Kidney (tissue), 14 donors: ENCODE results near the gene TVP23C. TPM values are rescaled to one million over a fixed set of nuclear protein-coding genes. Genes with fewer than 3 reads are reported as not detected.

Source experiments
- DNase-seq, 5 donors: peaks; one replicate each; pipeline ENCODE4 v3.0.0-alpha.2; 2013 to 2020
- FAIRE-seq: peaks from 2 replicates; lab custom pipeline; 2012; peaks lifted over from hg19 to GRCh38; lab: Jason Lieb, UNC
- H3K27ac ChIP-seq, 2 donors: one replicate each; pipeline ENCODE4 v1.7.0; 2013; ENCODE audit warnings: low read depth in 2 of 2, low read length in 2 of 2, inconsistent platforms in 1 of 2
- H3K27me3 ChIP-seq: one replicate; pipeline ENCODE4 v1.7.1; 2013; ENCODE audit warnings: low read length, inconsistent platforms; ENCODE audit not compliant: control insufficient read depth, insufficient read depth
- H3K36me3 ChIP-seq, 3 donors: one replicate each; pipeline versions ENCODE4 v1.7.0 to v1.7.1; 2013; ENCODE audit warnings: low read length in 3 of 3, control low read depth in 1 of 3, inconsistent platforms in 1 of 3; ENCODE audit not compliant: insufficient read depth in 3 of 3, control insufficient read depth in 2 of 3
- H3K4me1 ChIP-seq, 3 donors: one replicate each; pipeline versions ENCODE4 v1.7.0 to v1.7.1; 2013; ENCODE audit warnings: low read length in 3 of 3, inconsistent platforms in 1 of 3, low read depth in 1 of 3; ENCODE audit not compliant: control insufficient read depth in 2 of 3, insufficient read depth in 2 of 3
- H3K4me3 ChIP-seq, 3 donors: one replicate each; pipeline versions ENCODE4 v1.7.0 to v1.8.1; 2013; ENCODE audit warnings: low read length in 3 of 3, control low read depth in 1 of 3, inconsistent platforms in 1 of 3
- H3K9ac ChIP-seq, 3 donors: one replicate each; pipeline versions ENCODE4 v1.7.0 to v1.7.1; 2013; ENCODE audit warnings: low read length in 3 of 3, control low read depth in 1 of 3, inconsistent platforms in 1 of 3
- H3K9me3 ChIP-seq, 3 donors: one replicate each; pipeline versions ENCODE4 v1.7.0 to v1.7.1; 2013; ENCODE audit warnings: low read length in 3 of 3, control low read depth in 1 of 3, inconsistent platforms in 1 of 3; ENCODE audit not compliant: control insufficient read depth in 2 of 3, insufficient read depth in 1 of 3
- intact Hi-C: fragments of 100-400 bp; cut with DNase I; formaldehyde crosslinking; loops from one replicate; pipeline ENCODE4 v1.11.1; 2022
- polyA plus RNA-seq: library from polyadenylated mRNA; stranded (reverse); fragments of 350-450 nt; fragmentation: Illumina TruSeq; extraction: RNeasy Lipid Tissue Mini Kit (QIAGEN cat#74804); gene quantifications from one replicate; pipeline ENCODE4 v1.2.3, GENCODE V29; 2014; ENCODE audit warnings: low read depth, low replicate concordance; ENCODE audit not compliant: insufficient read depth
- total RNA-seq: library from RNA; stranded (reverse); fragmentation: NEBNext Ultra II Directional; extraction: Animal tissue kit (Norgen Biotek cat#: 25700); gene quantifications from one replicate; pipeline ENCODE4 v1.2.1, GENCODE V29; 2021
- TF ChIP-seq, protein P1 (sequence below): IDR thresholded peaks from 3 replicates; pipeline ENCODE4 v1.5.1; 2012; ENCODE audit warnings: mild to moderate bottlenecking, moderate library complexity, borderline replicate concordance; ENCODE audit not compliant: insufficient read depth; ENCODE audit errors: extremely low read depth
- donor health status: control.
- donor health status: control.
- donor health status: control.
- donor health status: control.
- donor health status: control.
- donor health status: DM: yes; HTN: yes; CAD: no.
- donor health status: Normal renal cell carcinoma (clear cell type).

Gene TVP23C
- total and polyA plus RNA-seq, 2 donors from 2014 or later, result 2.6 to 19.0 TPM

DNA sequence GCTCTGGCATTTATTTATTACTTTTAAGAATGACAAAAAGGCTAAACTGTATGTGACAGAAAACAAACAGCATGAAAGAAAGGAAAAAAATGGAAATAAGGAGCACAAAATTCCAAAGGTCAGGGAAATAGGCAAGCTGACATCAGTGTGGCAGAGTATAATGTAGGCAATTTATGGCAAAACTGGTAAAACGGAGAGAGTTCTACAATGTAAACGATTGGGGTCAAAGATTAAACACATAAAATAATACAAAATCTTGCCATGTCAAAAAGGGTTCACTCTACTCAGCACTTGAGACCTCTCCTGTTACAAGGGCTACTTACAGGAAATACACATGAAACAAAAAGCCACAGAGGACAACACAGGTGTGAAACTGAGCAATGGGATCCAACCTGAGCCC, 48.8 kb downstream of the TVP23C start:
- peaks cover 0 to 3% (median 2%) of the 10 kb centered on the region in 3 donors for H3K36me3 ChIP-seq
- no peak overlapping the region for H3K27ac ChIP-seq
- no peaks in the 10 kb centered on the region for H3K9me3 ChIP-seq
- H3K27me3 ChIP-seq, result no peaks in the 10 kb centered on the region
- TF ChIP-seq, protein P1, sequence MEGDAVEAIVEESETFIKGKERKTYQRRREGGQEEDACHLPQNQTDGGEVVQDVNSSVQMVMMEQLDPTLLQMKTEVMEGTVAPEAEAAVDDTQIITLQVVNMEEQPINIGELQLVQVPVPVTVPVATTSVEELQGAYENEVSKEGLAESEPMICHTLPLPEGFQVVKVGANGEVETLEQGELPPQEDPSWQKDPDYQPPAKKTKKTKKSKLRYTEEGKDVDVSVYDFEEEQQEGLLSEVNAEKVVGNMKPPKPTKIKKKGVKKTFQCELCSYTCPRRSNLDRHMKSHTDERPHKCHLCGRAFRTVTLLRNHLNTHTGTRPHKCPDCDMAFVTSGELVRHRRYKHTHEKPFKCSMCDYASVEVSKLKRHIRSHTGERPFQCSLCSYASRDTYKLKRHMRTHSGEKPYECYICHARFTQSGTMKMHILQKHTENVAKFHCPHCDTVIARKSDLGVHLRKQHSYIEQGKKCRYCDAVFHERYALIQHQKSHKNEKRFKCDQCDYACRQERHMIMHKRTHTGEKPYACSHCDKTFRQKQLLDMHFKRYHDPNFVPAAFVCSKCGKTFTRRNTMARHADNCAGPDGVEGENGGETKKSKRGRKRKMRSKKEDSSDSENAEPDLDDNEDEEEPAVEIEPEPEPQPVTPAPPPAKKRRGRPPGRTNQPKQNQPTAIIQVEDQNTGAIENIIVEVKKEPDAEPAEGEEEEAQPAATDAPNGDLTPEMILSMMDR, result no peak
- intact Hi-C loops, result no loop called here
- no peak overlapping the region for H3K9ac ChIP-seq
- FAIRE-seq, result no peak
- no peak for DNase-seq
- H3K4me1 ChIP-seq, result no peaks in the 10 kb centered on the region
- H3K4me3 ChIP-seq, result no peak overlapping the region

- intact Hi-C loops, result no loop called here
- no peak overlapping the region for H3K9ac ChIP-seq
- peaks cover 0 to 3% (median 2%) of the 10 kb centered on the region in 3 donors for H3K36me3 ChIP-seq
- H3K4me1 ChIP-seq, result no peaks in the 10 kb centered on the region
- TF ChIP-seq, protein P1, result no peak
- DNase-seq (peak in 1 of 5 donors; percentile 19), FAIRE-seq (no peak)
- H3K27ac ChIP-seq, result no peak overlapping the region
- H3K9me3 ChIP-seq, result no peaks in the 10 kb centered on the region
- H3K4me3 ChIP-seq, result no peak overlapping the region
- H3K27me3 ChIP-seq, result no peaks in the 10 kb centered on the region
Measured at GRCh38 chr17:15513856-15514459, 49.3 kb downstream of the TVP23C start.

- intact Hi-C loops, result no loop called here
- no peak for DNase-seq
- Histone ChIP-seq H3K4me1 (no peaks in the 10 kb centered on the region), H3K27ac (peak overlapping the region in 1 of 2 donors; percentile 59), H3K4me3 (no peak overlapping the region), H3K36me3 (peaks cover 0 to 3% (median 2%) of the 10 kb centered on the region in 3 donors), H3K9ac (no peak overlapping the region), H3K27me3 (no peaks in the 10 kb centered on the region), H3K9me3 (no peaks in the 10 kb centered on the region)
- no peak for FAIRE-seq
- TF ChIP-seq, protein P1, result no peak
Measured at GRCh38 chr17:15513058-15513791, 50.1 kb downstream of the TVP23C start.
